Transverse colon (tissue), 4 donors: Measurements from ENCODE around the gene RIMS1.

Source experiments
- EP300 ChIP-seq: sonication (generic); formaldehyde crosslinking; IDR thresholded peaks from one replicate; pipeline ENCODE4 v1.6.1; 2017; ENCODE audit warnings: antibody characterized with exemption, low read depth
- POLR2A ChIP-seq: fragments of 450-650 bp; IDR thresholded peaks from one replicate; pipeline ENCODE4 v1.6.1; 2016; ENCODE audit warnings: antibody characterized with exemption, mild to moderate bottlenecking, moderate library complexity
- POLR2AphosphoS5 ChIP-seq, 3 donors: sonication (generic); formaldehyde crosslinking; IDR thresholded peaks; one replicate each; pipeline ENCODE4 v1.6.1; 2016; ENCODE audit warnings: antibody characterized with exemption in 3 of 3
- TF ChIP-seq, protein P1 (sequence below), 5 experiments: fragments of 200-600 bp in 3 of 5; fragments of 450-650 bp in 2 of 5; sonication (generic) in 3 of 5; IDR thresholded peaks; 1 replicate in 2 of 5; 2 replicates in 3 of 5; pipeline ENCODE4 v1.5.1; 2016 to 2017; ENCODE audit warnings: antibody characterized with exemption in 5 of 5, inconsistent platforms in 3 of 5, mild to moderate bottlenecking in 2 of 5, moderate library complexity in 1 of 5

DNA sequence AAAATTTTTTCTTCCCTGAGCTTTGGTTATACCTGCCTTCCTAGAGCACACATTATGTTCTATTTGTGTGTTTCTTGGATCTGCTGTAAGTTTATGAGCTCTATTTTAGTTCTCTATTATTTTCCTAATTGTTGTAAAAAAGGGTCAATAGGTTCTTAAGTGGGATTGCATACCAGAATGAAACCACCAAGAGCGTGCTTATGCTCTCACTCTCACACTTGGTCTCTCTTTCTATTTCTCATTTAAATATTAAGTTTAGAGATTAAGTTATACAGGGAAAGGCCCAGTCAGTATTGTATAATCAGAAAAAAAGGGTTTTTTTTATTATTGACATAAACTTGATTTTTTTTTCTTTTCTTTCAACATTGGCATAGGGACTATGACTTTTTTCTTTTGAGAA lies 96.8 kb downstream of the RIMS1 start:
- TF ChIP-seq, protein P1, sequence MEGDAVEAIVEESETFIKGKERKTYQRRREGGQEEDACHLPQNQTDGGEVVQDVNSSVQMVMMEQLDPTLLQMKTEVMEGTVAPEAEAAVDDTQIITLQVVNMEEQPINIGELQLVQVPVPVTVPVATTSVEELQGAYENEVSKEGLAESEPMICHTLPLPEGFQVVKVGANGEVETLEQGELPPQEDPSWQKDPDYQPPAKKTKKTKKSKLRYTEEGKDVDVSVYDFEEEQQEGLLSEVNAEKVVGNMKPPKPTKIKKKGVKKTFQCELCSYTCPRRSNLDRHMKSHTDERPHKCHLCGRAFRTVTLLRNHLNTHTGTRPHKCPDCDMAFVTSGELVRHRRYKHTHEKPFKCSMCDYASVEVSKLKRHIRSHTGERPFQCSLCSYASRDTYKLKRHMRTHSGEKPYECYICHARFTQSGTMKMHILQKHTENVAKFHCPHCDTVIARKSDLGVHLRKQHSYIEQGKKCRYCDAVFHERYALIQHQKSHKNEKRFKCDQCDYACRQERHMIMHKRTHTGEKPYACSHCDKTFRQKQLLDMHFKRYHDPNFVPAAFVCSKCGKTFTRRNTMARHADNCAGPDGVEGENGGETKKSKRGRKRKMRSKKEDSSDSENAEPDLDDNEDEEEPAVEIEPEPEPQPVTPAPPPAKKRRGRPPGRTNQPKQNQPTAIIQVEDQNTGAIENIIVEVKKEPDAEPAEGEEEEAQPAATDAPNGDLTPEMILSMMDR (IDR thresholded peaks at IDR 0.05), result no peak
- TF ChIP-seq POLR2AphosphoS5 (IDR thresholded peaks at IDR 0.05), result no peak
- no peak for TF ChIP-seq POLR2A
- TF ChIP-seq EP300, result no peak
